Hepatocyte (in vitro differentiated cells): ENCODE data around the gene PKP1. TPM values are rescaled to one million over a fixed set of nuclear protein-coding genes. Genes with fewer than 3 reads are reported as not detected.

ENCODE experiments used
- DNase-seq: peaks from one replicate; pipeline ENCODE4 v3.0.0-alpha.2; 2016; ENCODE audit warnings: low spot score
- H2AFZ ChIP-seq: fragments of 200-600 bp; sonication (generic); 2 replicates; pipeline ENCODE4 v1.6.0; 2016; ENCODE audit warnings: antibody characterized with exemption, mild to moderate bottlenecking
- H3K27ac ChIP-seq: fragments of 200-600 bp; sonication (generic); 2 replicates; pipeline ENCODE4 v1.5.1; 2016; ENCODE audit warnings: mild to moderate bottlenecking
- H3K27me3 ChIP-seq: fragments of 200-600 bp; sonication (generic); 2 replicates; pipeline ENCODE4 v1.6.1; 2016
- H3K36me3 ChIP-seq: fragments of 200-600 bp; sonication (generic); replicated peaks from 2 replicates; pipeline ENCODE4 v1.5.1; 2016; ENCODE audit warnings: low read depth; ENCODE audit not compliant: insufficient read depth
- H3K4me1 ChIP-seq: fragments of 200-600 bp; sonication (generic); 2 replicates; pipeline ENCODE4 v1.5.1; 2016; ENCODE audit warnings: mild to moderate bottlenecking, moderate library complexity; ENCODE audit not compliant: insufficient read depth
- H3K4me2 ChIP-seq: fragments of 200-600 bp; sonication (generic); 2 replicates; pipeline ENCODE4 v1.6.0; 2016
- H3K4me3 ChIP-seq: fragments of 200-600 bp; sonication (generic); 2 replicates; pipeline ENCODE4 v1.5.1; 2016; ENCODE audit warnings: mild to moderate bottlenecking
- H3K79me2 ChIP-seq: fragments of 200-600 bp; sonication (generic); 2 replicates; pipeline ENCODE4 v1.6.0; 2017; ENCODE audit warnings: mild to moderate bottlenecking
- H3K9me2 ChIP-seq: fragments of 200-600 bp; sonication (generic); replicated peaks from 2 replicates; pipeline ENCODE4 v1.6.0; 2017; ENCODE audit warnings: mild to moderate bottlenecking; ENCODE audit not compliant: insufficient read depth
- H3K9me3 ChIP-seq: fragments of 200-600 bp; sonication (generic); 2 replicates; pipeline ENCODE4 v1.5.1; 2016; ENCODE audit warnings: low read depth, mild to moderate bottlenecking
- H4K20me1 ChIP-seq: fragments of 200-600 bp; sonication (generic); 2 replicates; pipeline ENCODE4 v1.6.0; 2016; ENCODE audit warnings: mild to moderate bottlenecking; ENCODE audit not compliant: insufficient read depth, poor library complexity, severe bottlenecking
- CTCF ChIP-seq: fragments of 200-600 bp; sonication (generic); IDR thresholded peaks from 2 replicates; pipeline ENCODE4 v1.5.1; 2016; ENCODE audit warnings: antibody characterized with exemption, mild to moderate bottlenecking; ENCODE audit not compliant: poor library complexity
- EZH2 ChIP-seq: fragments of 200-600 bp; sonication (generic); IDR thresholded peaks from 2 replicates; pipeline ENCODE4 v1.6.1; 2016; ENCODE audit warnings: antibody characterized with exemption, mild to moderate bottlenecking, borderline replicate concordance
- EZH2phosphoT487 ChIP-seq: fragments of 200-600 bp; sonication (generic); IDR thresholded peaks from one replicate; pipeline ENCODE4 v1.6.1; 2018; ENCODE audit warnings: antibody characterized with exemption, mild to moderate bottlenecking, low read depth, moderate library complexity; ENCODE audit not compliant: unreplicated experiment, severe bottlenecking
- WGBS: methylation state at CpG from one replicate; pipeline ENCODE4 v1.1.6; 2016; ENCODE audit warnings: low lambda C conversion rate; ENCODE audit errors: missing lambda C conversion rate; 5-methylcytosine and 5-hydroxymethylcytosine counted together
- polyA plus RNA-seq: library from polyadenylated mRNA; unstranded; fragments of >200 nt; fragmentation: Nextera tagmentation; extraction: Ambion mirVana; gene quantifications from 2 replicates; pipeline ENCODE4 v1.2.1, GENCODE V29; 2016
- total RNA-seq: library from RNA; depleted of rRNA; stranded (reverse); fragments of >200 nt; gene quantifications from 2 replicates; pipeline ENCODE4 v1.2.3, GENCODE V29; 2014

Gene PKP1
- total and polyA plus RNA-seq, 2 experiments from 2014 or later = 0.04 to 0.33 TPM

GRCh38 chr1:201375169-201375568, 91.9 kb downstream of the PKP1 start:
- H4K20me1 ChIP-seq = no peaks in the 10 kb centered on the region
- H3K36me3 ChIP-seq = no peaks in the 10 kb centered on the region
- no peak overlapping the region for H3K4me2 ChIP-seq
- no peak for TF ChIP-seq EZH2phosphoT487
- no peaks in the 10 kb centered on the region for H3K27me3 ChIP-seq
- WGBS = 66% methylated on average over 4 of the region's 4 CpGs
- H3K9me2 ChIP-seq = no peaks in the 10 kb centered on the region
- H3K79me2 ChIP-seq = no peaks in the 10 kb centered on the region
- H3K4me1 ChIP-seq = peaks cover 19% of the 10 kb centered on the region
- no peak overlapping the region for H3K4me3 ChIP-seq
- no peak overlapping the region for H2AFZ ChIP-seq
- no peak for DNase-seq
- no peak overlapping the region for H3K27ac ChIP-seq
- no peaks in the 10 kb centered on the region for H3K9me3 ChIP-seq

GRCh38 chr1:201376107-201376463, 92.8 kb downstream of the PKP1 start:
- peak overlapping the region; percentile 27 for H3K4me2 ChIP-seq
- DNase-seq = no peak
- H3K79me2 ChIP-seq = no peaks in the 10 kb centered on the region
- H3K27me3 ChIP-seq = no peaks in the 10 kb centered on the region
- H3K9me3 ChIP-seq = no peaks in the 10 kb centered on the region
- H3K27ac ChIP-seq = no peak overlapping the region
- WGBS = 33% methylated on average over 4 of the region's 4 CpGs
- no peaks in the 10 kb centered on the region for H4K20me1 ChIP-seq
- peaks cover 19% of the 10 kb centered on the region for H3K4me1 ChIP-seq
- H2AFZ ChIP-seq = no peak overlapping the region
- no peaks in the 10 kb centered on the region for H3K36me3 ChIP-seq
- no peaks in the 10 kb centered on the region for H3K9me2 ChIP-seq
- H3K4me3 ChIP-seq = no peak overlapping the region
- TF ChIP-seq EZH2phosphoT487 = no peak
- TF ChIP-seq CTCF = no peak
- TF ChIP-seq EZH2 = no peak

GRCh38 chr1:201376464-201377374, 93.4 kb downstream of the PKP1 start:
- TF ChIP-seq EZH2phosphoT487 (no peak), CTCF (peak; percentile 56)
- Histone ChIP-seq H4K20me1 (no peaks in the 10 kb centered on the region), H3K36me3 (no peaks in the 10 kb centered on the region), H3K4me2 (peak overlapping the region; percentile 48), H3K9me2 (no peaks in the 10 kb centered on the region), H3K4me1 (peaks cover 19% of the 10 kb centered on the region), H3K27me3 (no peaks in the 10 kb centered on the region), H2AFZ (no peak overlapping the region), H3K27ac (no peak overlapping the region), H3K9me3 (no peaks in the 10 kb centered on the region), H3K4me3 (no peak overlapping the region), H3K79me2 (no peaks in the 10 kb centered on the region)
- 37% methylated on average over 11 of the region's 11 CpGs for WGBS
- peak; percentile 78 for DNase-seq

GRCh38 chr1:201377611-201378092, 94.3 kb downstream of the PKP1 start, which contains the start of gene TNNT2:
Gene TNNT2, minus strand, starts transcription at chr1:201377680. Its CDS starts 4,426 bp downstream, at chr1:201373254.
- no peaks in the 10 kb centered on the region for H3K9me3 ChIP-seq
- peak; percentile 53 for DNase-seq
- 37% methylated on average over 9 of the region's 9 CpGs for WGBS

More at GRCh38 chr1:201377611-201378092, 94.3 kb downstream of the PKP1 start, which contains the start of gene TNNT2:
- Histone ChIP-seq H3K9me2 (no peaks in the 10 kb centered on the region), H3K36me3 (no peaks in the 10 kb centered on the region), H3K4me1 (peaks cover 19% of the 10 kb centered on the region), H4K20me1 (no peaks in the 10 kb centered on the region), H3K4me2 (peak within 1 kb of the TSS; percentile 48), H3K79me2 (no peaks in the 10 kb centered on the region), H3K27ac (no peak within 1 kb of the TSS), H3K27me3 (no peaks in the 10 kb centered on the region), H3K4me3 (no peak within 1 kb of the TSS), H2AFZ (no peak within 1 kb of the TSS)
- no peak for TF ChIP-seq CTCF
- TF ChIP-seq EZH2phosphoT487 = no peak
- TF ChIP-seq EZH2 = no peak
